ENCODE results near the gene CTDSPL.
"Not testable (repeated sequence)": the region's sequence is repeated elsewhere in the genome, so short reads cannot be mapped to it uniquely, and the experiment has no call there.

The CTDSPL gene, protein sequence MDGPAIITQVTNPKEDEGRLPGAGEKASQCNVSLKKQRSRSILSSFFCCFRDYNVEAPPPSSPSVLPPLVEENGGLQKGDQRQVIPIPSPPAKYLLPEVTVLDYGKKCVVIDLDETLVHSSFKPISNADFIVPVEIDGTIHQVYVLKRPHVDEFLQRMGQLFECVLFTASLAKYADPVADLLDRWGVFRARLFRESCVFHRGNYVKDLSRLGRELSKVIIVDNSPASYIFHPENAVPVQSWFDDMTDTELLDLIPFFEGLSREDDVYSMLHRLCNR

DNA sequence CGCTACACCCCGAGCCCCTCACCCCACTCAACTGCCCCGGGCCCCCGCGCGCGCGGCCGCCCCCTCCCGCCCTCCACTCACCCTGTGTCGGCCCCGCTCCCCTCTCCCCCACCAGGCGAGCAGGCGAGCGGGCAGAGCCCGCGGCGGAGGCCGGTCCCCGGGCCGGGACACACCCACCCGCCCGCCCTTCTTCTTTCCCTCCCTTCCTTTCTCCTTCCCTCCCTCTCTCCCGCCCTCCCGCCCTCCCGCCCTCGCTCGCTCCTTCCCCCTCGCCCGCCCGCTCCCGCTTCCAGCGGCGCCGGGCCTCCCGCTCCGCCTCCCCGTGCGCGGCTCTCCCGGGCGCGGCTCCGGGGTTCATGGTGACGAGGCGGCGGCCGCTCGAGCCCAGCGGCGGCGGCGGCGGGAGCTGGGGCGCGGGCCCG, at the start of gene CTDSPL:
Gene CTDSPL (plus strand): TSS at position 261 of the 422 bp plus-strand sequence. CDS start 320 bp downstream, outside the sequence.
- DNase-seq: peak; percentile 52

DNA sequence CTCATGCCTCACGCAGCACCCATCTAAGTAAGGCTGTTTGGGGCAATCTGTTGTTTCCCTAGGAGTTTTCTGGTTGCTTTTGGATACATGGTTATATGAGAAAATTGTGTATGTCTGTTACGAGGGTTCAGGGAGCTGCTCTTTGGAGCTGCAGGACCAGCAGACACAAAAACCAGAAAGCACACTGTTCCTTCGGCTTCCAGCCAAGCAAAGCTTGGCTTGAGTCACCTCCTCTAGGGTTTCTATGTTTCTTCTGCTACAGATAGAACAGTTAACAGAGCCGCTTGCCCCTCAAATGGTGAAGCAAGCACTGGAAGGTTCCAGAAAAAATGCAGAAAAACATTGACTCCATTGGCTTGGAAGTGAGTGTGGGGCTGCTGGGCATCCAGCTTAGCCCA, 49.2 kb upstream of the CTDSPL start:
- peak; percentile 7 for DNase-seq

DNA sequence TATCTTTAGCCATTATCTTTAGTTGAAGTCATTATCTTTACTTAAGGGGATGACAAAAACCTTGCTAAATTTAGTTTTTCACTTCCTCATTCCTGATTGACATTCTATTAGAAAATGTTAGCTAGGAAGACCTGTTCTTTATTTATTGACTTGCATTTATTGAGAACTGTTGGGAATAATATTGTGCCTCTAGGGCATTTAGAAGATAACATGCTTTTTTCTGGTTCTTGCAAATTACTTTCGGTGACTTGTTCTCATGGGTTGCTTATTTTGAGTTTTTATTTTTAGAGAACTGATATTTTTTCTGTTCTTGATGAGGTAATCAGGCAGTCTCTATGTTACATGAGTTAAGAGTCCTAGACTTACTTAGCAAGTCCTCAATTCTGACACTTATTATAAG, 48.3 kb upstream of the CTDSPL start:
- DNase-seq: no peak

DNA sequence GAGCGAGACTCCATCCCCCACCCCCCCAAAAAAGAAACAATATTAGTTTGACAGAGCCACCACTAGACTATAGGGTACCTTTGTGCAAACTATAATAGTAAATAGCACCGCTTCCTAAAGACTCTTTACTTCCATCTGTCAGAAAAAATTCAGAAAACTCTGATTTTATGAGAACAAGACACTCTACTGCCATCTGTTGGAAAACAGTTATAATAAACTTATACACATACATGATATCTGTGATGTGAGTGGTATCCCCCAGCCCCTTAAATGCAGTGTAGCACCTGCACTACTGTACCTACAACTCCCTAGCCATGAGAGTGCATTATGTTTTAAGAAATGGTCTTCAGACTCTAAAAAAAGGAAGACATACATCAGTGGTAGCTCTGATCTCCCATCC, 47.1 kb upstream of the CTDSPL start:
- DNase-seq: no peak

DNA sequence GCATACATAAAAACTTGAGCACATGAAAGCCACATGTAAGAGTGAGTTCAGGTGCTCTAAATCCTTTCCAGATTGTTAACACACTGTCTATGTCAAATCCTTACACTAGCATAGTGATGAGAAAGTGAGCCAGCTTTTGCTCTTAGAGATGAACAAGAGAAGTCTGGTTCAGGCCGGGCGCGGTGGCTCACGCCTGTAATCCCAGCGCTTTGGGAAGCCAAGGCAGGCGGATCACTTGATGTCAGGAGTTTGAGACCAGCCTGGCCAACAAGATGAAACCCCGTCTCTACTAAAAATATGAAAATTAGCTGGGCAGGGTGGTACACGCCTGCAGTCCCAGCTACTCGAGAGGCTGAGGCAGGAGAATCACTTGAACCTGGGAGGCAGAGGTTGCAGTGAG, 46.5 kb upstream of the CTDSPL start:
- DNase-seq: not testable (repeated sequence)

DNA sequence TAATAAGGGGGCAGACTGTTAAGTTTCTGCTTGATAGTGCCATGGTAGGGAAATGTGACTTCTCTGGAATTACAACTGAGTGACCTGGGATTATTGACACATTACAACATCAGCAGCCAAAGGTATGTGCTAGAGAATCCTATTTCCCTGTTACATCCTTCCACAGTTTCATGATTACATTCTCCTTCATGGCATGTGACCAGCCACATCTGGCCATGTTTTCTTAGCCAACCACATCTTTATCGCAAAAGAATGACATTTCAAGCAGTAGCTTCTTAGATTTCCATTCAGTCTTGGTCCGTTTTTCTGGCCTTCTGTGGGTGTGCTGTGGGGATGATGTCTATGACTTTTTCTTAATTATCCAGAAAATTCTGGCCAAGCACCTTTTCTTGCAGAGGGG, 45.4 kb upstream of the CTDSPL start:
- DNase-seq: peak; percentile 25

DNA sequence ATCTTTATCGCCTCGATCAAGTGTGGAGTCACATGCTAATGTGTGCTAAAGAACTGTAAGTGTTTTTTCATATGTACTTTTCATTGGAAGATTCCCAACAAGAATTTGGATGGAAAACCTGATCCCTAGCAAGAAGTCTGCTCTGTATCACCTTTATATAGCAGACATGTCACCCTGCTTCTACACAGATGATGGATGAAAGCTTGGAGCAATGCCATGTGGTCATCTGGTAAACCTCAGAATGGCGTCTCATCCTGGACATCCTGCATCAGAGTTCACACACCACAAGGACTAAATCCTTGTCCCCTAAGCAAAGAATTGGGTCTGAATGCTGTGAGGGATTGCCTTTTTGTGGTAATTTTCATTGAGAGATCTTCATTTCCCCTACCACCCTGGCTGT, 42.1 kb upstream of the CTDSPL start:
- DNase-seq: peak; percentile 47

DNA sequence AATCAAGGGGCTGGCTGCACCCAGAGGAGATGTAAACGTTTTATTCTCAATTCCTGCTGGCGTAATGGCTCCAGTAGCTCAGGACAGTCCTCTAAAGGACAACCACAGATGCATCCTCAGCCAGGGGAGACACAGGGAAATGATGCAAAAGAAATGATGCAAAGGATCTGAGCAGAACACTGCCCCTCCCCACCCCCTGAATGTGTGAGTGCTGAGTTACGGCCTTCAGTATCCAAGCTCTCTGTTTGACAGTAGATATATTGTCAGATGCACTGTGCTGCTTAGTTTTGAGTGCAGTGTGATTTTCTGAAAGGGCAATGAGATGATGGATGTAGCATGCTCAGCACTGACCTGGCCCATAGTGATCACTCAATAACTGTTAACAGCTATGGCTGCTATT, 41.4 kb upstream of the CTDSPL start:
- no peak for DNase-seq

DNA sequence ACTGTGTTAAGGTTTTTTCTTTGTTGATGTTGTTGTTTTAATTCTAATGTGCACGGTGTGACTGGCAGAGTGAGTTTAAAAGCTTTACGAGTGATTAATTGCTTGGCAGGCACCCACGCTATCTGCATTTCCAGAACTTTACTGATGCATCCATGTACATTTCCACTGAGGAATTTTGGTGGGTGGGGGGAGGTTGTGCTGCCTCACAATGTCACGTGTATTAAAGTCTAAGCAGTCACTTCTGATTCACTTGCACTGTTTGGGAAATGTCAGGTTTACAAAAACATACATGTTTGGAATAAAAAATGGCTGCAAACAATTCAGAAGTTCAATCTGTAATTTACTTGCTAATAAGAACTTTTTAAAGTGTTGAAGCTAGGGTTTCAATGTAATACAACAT, 38.5 kb upstream of the CTDSPL start:
- no peak for DNase-seq

DNA sequence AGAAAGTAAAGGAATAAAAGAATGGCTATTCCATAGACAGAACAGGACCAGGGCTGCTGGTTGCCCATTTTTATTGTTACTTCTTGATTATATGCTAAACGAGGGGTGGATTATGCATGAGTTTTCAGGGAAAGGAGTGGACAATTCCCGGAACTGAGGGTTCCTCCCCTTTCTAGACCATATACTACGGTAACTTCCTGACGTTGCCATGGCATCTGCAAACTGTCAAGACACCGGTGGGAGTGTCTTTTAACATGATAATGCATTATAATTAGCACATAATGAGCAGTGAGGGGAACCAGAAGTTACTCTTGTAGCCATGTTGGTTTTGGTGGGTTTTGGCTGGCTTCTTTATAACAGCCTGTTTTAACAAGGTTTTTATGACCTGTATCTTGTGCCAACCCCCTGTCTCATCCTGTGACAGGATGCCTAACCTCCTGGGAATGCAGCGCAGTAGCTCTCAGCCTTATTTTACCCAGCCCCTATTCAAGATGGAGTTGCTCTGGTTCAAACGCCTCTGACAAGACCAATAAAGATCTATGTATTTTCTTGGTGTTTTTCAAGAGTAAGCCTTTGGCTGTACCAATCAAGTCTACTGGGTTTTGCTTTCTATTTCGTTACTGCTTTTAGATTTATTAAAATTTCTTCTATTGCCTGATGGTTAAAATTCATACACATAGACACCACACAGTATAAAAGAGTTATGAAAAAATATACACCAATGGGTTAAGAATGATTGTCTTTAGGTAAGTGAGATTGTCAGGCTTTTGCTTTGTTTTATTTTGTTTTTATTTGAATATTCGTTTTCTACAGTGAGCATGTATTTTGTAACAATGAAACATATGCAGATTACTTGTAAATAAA, 37.4 kb upstream of the CTDSPL start:
- DNase-seq: no peak

DNA sequence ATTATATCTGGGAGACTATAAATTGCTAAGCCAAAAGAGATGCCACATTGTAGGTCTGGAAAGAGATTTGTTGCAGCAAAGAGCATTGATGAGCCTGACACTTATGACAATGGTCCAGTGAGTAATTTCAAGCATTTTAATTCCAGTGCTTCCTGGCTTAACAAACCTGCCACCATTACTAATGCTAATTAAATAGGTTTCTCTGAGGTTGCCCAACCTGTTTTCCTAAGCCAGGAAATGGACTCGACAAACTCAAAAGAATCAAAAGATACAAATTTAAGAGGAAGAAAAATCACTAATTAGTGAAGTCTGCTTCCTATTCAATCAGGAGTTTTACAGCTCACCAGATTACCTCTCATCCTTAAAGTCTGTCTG, 36.7 kb upstream of the CTDSPL start:
- DNase-seq: no peak

DNA sequence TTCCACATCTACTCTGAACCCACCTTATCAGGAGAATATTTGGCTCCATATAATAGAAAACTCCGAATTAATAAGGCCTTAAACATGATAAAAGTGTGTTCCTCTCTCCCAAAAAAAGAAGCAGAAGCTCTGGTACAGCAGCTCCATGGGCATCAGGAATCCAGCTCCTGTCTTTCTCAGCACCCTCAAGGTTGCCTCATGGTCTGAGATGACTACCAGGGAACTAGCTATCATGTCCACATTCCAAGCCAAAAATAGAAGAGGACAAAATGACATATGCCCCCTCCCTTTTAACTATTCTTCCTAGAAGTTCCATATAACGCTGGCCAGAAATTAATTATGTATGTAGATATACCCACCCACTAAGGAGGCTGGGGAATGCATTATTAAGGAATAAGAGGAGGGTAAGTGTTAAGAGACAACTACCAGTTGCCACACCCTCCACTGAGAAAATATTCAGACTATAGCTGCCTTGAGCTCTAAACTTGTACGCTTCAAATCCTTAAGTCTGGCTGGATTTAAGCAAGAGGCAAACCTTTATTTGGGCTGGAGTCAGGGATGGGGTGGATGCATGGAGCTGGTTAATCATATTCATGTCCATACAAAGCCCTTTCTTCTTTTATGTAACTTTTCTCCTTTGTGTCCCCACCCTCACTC, 35.8 kb upstream of the CTDSPL start:
- no peak for DNase-seq

DNA sequence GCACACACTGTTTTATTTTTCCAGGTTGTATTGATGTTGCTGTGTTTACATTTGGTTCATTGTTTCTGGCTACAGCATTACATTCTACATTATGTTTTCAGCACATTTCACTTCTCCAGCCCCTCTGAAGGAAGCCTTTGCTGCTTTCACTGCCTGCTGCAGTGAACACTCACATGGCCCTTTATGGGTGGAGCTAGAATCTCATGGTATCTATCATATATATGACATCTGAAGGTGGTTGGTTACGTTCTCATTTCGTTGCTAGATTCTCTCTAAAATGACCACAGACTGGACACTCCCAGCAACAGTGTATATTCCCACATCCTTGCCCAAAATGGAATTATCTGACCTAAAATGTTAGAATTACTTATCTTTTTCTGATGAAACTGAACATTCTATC, 35.2 kb upstream of the CTDSPL start:
- DNase-seq: no peak

DNA sequence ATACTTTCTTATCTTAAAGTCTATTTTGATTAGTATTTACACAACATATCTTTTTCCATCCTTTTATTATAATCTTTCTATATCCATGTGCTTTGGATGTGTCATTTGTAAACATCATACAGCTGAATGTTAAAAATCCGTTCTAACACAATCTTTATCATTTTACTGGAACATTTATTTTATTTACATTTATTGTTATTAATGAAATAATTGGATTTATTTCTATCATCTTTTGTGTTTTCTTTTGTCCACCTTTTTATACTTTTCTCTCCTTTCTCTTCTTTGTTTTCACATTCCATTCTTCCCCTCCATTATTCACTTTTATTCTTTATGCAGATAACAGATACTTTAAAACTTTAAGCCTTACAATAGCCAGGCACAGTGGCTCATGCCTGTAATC, 34.7 kb upstream of the CTDSPL start:
- DNase-seq: no peak

DNA sequence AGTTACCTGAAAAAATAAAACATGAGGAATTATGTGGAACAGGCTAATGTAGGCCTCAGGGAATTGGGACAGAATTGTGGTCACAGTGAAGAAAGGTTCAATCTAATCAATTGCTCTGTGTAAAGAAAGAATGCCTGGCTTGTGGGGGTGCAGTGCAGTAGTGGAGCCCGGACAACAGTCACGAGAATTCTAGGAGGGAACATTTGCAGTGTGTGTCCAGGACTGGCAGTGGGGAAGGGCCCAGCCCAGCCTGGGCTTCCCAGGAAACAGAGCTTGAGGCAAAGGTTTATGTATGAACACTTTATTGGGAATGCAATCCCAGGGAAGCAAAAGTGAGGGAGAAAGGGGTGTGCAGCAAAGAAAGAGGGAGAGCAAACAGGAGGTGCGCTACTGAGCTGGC, 29.2 kb upstream of the CTDSPL start:
- no peak for DNase-seq

DNA sequence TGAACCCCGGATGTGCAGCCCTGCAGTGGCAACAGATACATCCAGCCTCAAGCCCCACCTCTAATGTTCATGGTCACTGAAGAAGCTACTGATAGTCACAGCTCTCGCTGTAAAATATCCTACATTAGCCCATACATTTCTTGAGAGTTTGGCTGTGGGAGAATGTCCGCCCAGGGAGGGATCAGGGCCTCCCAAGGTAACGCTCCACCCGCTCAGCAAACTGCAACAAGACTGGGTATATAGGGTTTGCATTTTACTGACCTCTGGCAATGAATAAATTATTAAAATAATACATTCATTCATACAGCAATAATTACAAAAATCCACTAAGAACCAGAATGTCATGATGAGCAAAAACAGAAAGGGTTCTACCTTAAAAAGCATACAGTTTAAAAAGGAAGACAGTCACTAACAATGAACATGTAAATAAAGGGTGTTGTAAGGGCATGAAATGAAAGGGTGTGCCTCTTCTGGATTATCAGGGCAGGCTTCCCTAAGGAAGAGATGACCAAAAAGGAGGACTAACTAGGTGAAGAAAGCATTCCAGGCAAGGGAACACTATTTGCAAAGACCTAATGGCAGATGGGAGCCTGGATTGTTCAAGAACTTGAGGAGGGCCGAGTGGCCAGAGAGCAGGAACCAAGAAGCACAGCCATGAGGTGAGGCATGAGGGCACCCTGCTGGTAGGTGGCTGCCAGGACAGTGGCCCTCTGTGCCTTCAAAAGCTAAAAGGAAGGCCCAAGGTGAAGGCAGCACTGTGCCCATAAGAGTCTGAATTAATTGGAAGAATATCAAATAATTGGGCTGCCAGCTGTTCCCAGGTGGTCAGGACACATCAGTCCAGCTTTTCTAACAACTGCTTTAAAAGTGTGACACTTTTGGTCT, 28.1 kb upstream of the CTDSPL start:
- DNase-seq: no peak

DNA sequence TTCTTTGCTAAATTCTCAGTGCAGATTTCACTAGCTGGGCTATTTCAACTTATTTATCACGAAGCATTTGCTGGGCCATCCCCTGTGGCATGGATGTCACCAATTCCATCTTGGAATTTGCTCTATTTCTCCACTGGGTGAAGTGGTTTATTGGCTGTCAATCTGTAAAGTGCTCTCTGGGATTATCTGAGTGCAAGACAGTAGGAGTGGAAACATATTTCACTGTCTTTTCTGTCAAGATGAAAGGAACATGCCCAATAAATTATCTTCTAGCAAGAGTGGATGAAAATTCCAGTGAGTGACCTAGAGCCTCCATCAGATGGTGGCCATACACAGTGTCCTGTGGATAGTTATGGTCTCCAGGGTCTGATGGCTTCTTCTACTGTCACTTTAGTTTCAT, 25.1 kb upstream of the CTDSPL start:
- DNase-seq: no peak

DNA sequence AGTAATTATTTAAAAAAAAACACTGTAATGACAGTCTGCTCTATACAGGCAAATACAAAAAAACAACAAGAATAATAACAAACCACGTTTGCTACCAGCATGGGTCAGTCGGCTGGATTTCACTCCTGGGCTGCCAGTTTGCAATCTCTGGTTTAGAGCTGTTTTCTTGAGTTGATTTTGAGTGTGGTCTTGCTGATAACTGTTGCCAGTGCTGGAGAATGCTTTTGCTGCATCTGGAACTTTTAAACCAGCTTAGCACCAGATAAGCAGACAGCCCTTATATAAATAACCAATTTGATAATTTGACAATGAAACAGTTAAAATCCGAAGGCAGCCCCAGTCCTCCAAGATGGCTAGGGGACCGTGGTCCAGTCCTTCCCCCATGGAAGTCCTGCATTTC, 14.0 kb upstream of the CTDSPL start:
- DNase-seq: no peak

DNA sequence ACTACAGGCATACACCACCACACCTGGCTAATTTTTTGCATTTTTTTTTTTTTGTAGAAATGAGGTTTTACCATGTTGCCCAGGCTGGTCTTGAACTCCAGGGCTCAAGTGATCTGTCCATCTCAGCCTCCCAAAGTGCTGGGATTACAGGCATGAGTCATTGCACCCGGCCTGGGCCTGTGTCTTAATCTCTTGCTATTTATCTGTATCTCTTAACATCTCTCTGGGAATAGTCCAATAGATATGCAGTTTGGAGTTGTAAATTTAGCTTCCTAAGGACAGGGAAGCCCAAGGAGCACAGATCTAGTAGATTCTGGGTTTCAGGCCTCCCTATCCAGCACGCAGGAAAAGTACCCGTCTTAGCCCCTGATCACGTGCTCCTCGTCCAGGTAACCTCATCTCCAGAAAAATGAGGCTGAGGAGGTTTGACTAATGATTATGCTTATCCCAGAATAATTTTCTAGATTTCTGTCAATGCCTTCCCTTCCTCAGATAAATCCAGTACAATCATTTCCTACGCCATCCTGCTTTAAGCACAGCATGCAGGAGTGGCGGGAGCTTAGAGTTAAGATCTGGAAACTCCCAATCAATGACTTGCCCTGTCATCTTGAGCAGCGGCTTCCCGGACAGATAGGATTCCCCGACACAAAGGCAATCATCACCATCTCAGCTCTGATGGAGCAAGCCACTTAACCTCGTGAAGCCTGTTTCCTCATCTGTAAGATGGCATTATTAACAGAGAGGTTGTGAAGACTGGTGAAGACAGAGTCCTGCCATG, 12.3 kb upstream of the CTDSPL start:
- no peak for DNase-seq

DNA sequence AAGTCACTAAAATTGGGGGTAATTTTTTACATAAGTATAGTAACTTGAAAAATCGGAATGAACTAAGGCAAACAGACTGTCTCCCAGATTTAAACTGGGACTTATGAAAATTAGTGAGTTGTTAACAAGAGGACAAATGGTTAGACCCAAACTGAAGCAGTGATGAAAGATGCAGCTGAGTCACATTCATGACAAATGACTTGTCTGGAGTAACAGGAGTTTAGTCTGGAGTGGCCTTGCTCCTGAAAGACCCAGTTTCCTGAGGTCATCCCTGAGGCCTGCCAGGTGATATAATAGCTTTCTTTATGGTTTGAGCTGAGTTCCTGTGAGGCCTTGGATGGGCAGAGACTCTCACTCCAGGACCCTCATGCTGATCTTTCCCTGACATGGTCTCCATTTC, 9.6 kb upstream of the CTDSPL start:
- peak; percentile 66 for DNase-seq

DNA sequence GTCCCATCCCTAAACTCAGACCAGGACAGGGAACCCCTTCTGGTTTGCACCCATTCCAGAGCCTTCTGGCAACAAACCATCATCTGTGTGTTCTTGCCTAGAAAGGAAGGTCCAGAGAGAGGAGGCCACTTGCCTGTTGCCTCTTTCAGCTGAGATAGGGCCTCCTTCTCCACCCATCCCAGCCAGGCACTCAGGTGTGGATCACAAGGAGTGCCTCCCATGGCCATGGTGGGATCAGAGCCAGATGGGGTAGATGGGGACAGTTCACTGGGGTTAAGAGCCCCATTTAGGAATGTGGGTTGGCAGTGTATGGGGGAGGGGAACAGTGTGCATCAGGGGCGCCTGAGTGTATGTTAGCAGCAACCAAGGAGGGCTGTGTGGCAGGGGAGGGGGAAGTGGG, 8.9 kb upstream of the CTDSPL start:
- no peak for DNase-seq
